HG03575 (cell line): ENCODE measurements around the gene SLC25A17.
"Not testable (repeated sequence)": the region's sequence is repeated elsewhere in the genome, so short reads cannot be mapped to it uniquely, and the experiment has no call there.

Source experiments
- ATAC-seq: cut with Tn5 transposase; IDR thresholded peaks from one replicate; pipeline ENCODE4 v1.9.1; 2021; ENCODE audit not compliant: unreplicated experiment, insufficient number of reproducible peaks, low FRiP score; ENCODE audit errors: extremely low read depth

SLC25A17 gene

DNA sequence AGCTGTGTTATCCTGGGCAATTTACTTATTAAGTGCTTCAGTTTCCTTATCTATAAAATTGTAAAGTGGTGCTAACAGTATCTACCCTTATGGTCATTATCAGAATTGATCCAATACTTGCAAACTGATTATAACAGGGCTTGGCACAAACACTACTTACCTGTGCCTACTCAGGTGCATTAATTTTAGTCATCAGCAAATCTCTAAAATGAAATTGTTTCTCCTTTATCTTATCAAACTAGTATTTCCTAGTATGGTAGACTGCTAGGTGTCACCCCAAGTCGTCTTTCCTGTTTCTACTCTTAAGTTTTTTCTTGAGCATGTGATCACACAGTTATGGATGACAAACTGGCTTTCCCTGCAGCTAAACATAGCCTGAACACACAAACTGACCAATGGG is 4.3 kb upstream of the SLC25A17 start:
- no peak for ATAC-seq

DNA sequence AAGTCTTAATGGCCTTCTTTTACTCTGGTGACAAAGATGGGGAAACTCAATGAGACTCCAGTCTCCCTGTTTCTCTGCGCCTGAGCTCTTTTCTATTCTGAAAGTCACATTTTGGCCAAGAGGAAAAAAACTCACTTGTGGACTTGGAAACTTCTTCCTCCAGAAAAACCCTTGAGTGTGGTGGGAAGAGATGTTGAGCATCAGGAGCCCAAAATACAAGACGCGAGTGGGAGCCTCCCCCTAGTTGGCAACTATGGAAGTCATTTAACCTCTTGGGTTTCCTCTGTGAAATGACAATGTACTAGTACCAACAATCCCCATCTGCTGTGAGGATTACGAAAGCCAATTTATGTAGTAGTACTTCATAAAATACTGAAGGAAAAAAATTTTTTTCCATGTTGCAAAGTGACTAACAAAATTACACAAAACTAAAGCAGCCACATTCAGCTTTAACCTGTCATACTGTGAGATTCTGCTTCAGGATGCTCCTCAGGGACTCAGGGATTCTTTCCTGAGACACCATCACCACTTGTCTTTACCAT is 524 bp upstream of the SLC25A17 start:
- ATAC-seq = no peak

DNA sequence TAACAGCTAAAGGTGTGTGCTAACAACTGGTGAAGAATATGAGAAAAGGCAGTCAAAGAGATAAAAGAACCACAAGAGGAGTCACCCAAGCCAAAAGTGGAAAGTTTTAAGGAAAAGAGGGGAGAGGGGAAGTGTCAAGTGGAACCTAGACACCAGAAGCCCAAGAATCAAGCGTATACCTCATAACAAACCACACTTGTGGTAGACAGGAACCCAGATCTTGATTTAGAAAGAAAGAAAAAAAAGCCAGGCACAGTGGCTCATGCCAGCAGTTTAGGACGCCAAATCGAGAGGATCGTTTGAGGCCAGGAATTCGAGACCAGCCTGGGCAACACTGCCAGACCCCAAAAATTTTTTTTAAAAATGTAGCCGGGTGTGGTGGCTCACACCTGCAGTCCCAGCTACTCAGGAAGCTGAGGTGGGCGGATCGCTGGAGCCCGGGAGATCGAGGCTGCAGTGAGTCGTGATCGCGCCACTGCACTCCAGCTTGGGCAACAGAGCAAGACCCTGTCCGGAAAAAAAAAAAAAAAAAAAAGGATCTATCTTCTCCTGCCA is 877 bp downstream of the SLC25A17 start:
- ATAC-seq = no peak

DNA sequence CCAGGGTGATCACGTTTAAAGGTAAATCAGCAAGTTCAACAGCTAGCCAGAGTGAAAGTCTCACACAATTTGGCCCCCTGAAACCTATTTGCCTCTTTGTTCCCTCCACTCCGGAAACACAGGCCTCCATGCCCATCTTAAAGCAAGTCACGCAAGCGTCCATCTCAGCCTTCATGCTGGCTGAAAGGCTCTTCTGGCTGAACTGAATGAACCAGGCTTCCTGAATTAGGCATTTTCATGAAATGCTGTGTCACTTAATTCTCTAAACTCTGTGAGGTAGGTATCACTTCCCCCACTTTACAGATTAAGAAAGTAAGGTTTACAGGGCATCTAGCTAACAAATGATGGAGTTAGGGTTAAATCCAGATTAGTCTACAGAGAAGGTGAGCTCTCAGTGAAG is 1.4 kb downstream of the SLC25A17 start:
- ATAC-seq = no peak

DNA sequence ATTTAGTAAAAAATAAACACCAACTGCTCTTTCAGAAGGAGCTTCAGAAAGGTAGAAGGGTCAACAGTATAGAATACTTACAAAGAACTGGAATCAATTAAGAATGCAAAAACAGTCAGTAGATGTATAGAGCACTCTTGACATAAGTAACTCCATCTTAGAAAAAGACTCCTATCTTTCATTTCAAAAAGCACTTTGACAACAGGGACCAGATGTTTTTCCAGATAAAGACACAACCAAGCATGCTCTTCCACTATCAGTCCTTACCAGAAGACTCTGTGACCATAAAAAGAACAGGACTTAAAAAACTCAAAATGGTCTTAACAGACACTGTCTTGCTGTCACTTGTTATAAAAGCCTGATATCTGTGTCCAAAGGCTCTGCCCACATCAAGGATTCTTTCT is 5.2 kb downstream of the SLC25A17 start:
- ATAC-seq = no peak

DNA sequence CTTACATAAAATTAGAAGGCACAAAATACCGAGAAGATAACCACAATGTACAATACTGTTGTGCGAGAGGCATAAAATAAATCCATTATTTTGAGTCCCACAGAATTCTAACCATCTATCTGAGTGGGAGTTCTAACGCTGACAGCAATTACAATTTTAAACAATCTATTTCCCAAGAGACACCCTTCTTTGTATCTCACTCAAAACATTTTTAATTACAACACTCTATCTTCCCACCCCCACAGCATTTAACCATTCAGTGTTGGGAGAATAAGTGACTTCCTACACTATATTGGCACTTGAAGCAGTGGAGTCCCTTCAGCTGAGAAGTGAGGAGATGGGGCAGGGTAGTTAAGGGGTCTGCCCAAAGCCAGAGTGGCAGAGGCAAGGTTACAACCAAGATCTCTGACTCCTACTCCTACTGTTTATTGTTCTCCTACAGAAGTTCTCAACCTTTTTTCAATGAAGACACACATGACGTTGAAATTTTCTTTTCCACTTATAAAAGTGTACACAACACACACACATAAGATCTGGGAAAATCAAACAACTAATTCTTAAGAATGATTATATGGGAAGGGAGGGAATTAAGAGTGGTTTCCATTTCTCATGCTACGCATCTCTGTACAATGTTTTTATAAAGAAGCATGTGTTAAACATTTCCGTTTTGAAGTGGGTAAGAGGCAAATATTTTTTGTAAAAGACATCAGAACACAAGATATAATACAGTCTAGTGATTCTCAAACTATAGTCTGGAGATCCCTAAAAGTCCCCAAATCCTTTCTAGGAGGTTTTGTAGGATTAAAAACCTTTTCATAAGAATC is 10.9 kb downstream of the SLC25A17 start:
- no peak for ATAC-seq

DNA sequence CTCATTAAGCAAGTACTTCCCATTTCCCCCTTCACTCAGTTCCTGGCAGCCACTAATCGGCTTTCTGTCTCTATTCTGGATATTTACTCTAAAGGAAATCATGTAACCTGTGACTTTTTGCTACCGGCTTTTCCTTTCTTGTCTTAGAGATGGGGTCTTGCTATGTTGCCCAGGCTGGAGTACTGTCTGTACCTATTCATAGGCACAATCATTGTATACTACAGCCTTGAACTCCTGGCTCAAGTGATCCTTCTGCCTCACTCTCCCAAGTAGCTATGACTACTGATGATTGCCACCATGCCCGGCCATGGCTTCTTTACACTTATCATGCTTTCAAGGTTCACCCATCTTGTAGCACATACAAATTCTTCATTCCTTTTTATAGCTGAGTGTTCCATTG is 12.4 kb downstream of the SLC25A17 start:
- no peak for ATAC-seq

DNA sequence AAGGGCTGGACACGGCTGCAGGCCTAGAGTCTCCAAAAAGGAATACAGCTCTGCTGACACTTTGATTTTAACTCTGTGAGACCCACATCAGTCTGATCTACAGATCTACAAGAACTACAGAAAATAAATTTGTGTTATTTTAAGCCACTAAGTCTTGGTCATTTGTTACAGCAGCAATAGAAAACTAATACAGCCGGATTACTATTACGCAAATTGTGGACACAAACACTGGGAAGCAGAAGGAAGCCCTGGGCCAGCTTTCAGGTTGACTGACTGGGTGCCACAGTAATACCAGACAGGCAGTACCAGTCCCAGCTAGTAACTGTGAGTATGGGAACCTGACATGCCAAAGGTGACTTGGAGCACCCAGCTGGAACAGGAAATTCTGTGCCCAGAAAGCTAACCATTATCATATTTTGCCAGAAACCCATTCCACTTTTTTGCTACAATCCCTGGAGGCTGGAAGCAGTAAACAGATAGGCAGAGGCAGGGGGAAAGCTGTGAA is 13.4 kb downstream of the SLC25A17 start:
- no peak for ATAC-seq

DNA sequence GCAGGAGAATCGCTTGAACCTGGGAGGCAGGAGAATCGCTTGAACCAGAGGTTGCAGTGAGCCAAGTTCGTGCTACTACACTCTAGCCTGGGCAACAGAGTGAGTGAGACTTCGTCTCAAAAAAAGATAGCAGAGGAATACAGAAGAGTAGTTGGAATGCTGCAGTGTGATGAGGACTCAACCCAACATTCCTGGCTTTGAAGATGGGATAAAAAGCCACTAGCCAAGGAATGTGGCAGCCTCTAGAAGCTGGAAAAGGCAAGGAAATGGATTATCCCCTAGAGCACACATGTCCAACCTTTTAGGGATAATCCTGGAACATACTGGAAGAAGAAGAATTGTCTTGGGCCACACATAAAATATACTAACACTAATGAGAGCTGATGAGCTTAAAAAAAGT is 13.9 kb downstream of the SLC25A17 start:
- no peak for ATAC-seq

DNA sequence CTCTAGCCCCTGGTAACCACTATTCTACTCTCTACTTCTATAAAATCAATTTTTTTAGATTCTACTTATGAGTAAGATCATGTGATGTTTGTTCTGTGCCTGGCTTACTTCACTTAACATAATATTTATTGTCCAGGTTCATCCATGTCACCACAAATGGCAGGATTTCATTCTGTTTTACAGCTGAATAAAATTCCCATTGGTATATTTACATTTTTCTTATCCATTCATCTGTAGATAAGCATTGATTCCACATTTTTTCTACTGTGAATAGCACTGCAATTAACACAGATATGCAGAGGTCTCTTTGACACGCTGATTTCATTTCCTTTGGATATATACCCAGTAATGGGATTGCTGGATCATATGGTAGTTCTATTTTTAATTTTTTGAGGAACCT is 15.8 kb downstream of the SLC25A17 start:
- ATAC-seq = no peak

DNA sequence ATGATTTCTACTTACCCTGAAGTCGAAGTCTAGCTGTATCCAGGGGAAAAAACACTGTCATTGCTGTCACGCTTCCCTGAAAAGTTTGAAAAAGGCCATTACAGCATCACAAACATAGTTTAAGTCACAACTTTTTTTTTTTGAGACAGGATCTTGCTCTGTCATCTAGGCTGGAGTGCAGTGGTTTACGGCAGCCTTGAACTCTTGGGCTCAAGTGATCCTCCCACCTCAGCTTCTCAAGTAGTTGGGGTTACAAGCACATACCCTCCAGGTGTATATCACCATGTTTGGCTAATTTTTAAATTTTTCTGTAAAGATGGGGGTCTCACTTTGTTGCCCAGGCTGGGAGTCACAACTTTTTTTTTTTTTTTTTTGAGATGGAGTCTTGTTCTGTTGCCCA is 20.1 kb downstream of the SLC25A17 start:
- no peak for ATAC-seq

DNA sequence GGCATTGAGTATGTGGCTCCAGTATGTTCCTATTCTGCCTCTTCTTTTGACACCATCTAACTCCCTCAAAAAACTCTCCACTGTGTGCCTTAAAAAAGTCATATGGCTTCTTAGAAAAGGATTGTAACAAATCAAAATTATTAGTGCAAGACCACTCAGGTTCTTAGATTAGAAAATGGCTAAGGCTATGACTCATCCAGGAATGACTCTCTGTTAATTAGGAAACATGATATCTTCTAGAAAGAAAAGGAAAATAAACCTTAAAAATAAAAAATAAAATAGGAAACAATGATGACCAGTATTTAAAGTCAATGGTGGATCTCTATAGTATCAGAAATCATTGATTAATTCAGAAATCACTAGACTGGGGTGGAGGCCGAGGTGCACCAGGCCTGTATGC is 21.7 kb downstream of the SLC25A17 start:
- ATAC-seq = no peak

DNA sequence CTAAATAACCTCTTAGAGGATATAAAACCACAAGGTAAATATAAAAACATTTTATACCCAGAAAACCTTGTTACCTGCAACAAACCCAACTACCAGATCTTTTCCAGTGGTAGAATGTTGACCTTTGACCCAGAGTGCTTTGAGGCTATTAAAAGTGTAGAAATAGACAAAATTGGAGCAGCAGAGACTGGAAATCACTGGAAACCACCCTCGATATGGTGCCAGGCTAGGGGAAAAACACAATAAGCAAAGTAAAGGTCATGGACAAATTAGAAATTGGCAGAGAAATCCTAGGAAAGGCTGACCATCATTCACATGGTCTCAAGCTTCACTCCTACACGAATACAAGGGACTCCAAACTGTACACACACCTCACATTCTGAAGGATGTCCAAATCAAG is 26.7 kb downstream of the SLC25A17 start:
- ATAC-seq = no peak

DNA sequence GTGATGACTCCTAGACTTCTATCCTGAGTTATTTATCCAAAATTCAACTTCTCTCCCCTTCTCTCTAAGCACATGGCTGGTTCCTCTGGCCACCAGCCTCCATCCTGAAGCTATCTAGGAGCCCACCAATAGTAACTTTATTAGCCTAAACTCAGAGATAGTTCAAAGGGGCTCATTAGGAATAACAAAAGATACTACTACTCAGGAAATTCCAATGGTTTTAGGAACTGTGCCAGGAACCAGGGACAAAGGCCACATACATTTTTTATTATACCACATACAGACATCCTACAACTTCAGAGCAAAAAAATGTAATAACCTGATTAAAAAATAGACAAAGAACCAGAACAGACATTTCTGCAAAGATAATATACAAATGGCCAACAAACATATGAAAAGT is 27.9 kb downstream of the SLC25A17 start:
- no peak for ATAC-seq

DNA sequence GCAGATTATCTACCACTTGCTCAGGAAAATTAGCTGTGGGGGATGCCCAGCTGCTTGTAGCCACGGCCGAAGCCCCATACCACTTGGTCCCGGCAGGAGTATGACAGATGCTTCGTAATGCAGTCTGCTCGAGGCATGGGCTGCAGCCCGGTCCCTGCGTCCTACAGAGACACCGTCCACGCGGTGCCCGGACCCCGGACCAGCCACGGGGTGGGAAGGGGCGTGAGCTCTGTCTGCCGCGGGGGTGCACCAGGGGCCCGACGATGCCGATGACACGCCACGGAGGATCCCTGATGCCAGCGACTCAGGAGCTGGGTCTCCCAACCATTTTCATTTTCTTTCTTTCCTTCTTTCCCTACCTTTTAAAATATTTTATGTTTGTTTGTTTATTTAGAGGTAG is 30.0 kb downstream of the SLC25A17 start:
- ATAC-seq = no peak

DNA sequence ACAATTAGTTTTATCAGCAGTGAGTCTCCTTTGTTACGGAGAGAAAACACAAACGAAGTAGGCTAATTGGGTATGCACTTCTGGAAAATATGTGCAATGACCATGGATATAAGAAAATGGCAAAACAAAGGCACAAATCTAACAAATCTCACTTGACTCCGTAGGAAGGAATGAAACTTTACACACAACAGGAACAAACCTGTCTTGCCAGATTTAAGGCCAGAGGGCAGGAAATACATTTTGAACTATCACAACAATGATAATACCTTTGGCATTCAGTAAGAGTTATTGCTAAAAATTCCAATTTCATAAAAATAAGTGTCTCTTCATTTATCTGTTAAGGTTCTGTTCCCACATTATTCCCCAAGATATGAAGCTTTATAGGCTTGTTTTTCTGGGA is 36.6 kb downstream of the SLC25A17 start:
- ATAC-seq = no peak

DNA sequence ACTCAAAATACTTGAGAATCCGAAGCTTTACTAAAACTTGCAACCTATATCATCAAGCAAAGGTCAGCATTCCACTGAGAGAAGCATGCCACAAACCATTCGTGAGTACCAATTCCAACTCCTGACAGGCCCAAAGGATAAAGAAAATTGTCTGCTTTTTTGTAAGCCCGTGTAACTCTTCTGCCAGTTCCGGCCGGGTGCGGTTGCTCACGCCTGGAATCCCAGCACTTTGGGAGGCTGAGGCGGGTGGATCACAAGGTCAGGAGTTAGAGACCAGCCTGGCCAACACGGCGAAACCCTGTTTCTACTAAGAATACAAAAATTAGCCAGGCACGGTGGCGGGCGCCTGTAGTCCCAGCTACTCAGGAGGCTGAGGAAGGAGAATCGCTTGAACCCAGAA is 37.4 kb downstream of the SLC25A17 start:
- not testable (repeated sequence) for ATAC-seq

DNA sequence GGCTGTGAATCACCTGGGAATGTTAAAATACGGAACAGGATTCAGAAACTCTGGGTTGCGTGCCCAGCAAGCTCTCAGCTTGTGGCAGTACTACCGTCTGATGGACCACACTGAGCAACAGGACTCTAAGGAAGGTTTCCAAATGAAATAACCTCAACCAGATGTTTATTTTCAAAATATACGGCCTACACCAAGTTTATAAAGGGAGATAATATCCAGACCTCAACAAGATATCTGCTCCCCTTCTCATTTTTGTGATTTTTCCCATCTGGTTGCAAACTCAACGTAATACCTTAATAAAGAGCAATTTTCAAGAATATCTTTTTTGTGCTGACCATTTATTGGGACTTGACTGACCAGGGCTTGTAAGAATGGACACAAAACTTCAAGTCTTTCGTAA is 49.4 kb downstream of the SLC25A17 start:
- no peak for ATAC-seq

DNA sequence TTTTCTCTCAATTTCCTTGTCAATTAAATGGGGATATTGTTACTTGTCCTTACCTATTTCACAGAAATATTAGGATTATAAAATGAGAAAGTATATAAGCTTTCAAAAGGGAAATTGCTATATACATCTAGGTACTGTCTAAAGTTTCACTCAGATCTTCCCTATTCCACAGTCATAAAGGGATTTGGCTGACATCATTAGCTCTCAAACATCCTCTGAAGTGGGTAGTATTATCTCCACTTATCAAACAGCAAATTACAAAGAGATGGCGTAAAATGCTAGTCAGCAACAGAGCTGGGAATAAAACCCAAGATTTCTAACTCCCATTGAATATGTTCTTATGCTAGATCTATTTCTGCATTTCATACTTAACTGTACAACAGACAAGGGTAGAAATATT is 50.9 kb downstream of the SLC25A17 start:
- no peak for ATAC-seq

DNA sequence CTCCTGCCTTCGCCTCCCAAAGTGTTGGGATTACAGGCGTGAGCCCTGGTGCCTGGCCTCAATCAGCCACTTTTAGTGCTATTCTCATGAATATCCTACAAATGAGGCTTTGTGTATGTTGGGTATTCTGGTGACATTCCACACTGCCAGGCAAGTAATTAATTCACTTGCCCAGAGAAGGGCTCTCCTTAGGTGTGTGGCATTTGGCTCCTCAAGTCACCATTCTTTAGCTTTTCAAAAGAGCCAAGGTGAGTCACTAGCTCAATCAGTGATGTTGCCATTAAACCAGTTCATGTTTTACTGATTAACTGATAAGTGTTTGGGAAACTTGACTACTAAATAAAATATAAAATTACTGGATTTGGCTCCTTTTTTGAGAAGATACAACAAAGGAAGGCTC is 52.2 kb downstream of the SLC25A17 start:
- ATAC-seq = no peak
